CD14-positive monocyte (primary cell): ENCODE results near the gene PDE4D. TPM values are rescaled to one million over a fixed set of nuclear protein-coding genes. Genes with fewer than 3 reads are reported as not detected.

Experiments
- DNase-seq, 3 donors: peaks; one replicate each; pipeline ENCODE4 v3.0.0-alpha.2; 2011 to 2022
- H2AFZ ChIP-seq: 2 replicates; pipeline ENCODE4 v1.6.0; 2012; ENCODE audit warnings: mild to moderate bottlenecking, low read depth, low read length, inconsistent platforms; ENCODE audit not compliant: insufficient read depth, poor library complexity, severe bottlenecking
- H3K27ac ChIP-seq, 2 donors: 1 replicate in 1 of 2; 2 replicates in 1 of 2; pipeline ENCODE4 v1.5.1; 2012 to 2013; ENCODE audit warnings: low read length in 2 of 2, control low read depth in 1 of 2, inconsistent platforms in 1 of 2, low read depth in 1 of 2, mild to moderate bottlenecking in 1 of 2
- H3K27me3 ChIP-seq, 2 donors: one replicate each; pipeline versions ENCODE4 v1.6.0 to v1.6.1; 2011 to 2013; ENCODE audit warnings: low read length in 2 of 2; ENCODE audit not compliant: control insufficient read depth in 2 of 2, insufficient read depth in 2 of 2
- H3K36me3 ChIP-seq, 2 donors: replicated peaks in 1 of 2; 1 replicate in 1 of 2; 2 replicates in 1 of 2; pipeline versions ENCODE4 v1.5.1 to v1.6.1; 2012 to 2013; ENCODE audit warnings: low read length in 2 of 2, control low read depth in 1 of 2, inconsistent platforms in 1 of 2, mild to moderate bottlenecking in 1 of 2; ENCODE audit not compliant: insufficient read depth in 2 of 2, control insufficient read depth in 1 of 2
- H3K4me1 ChIP-seq, 2 donors: 1 replicate in 1 of 2; 2 replicates in 1 of 2; pipeline versions ENCODE4 v1.5.1 to v1.6.1; 2012 to 2013; ENCODE audit warnings: low read length in 2 of 2, control low read depth in 1 of 2, inconsistent platforms in 1 of 2, mild to moderate bottlenecking in 1 of 2, moderate library complexity in 1 of 2; ENCODE audit not compliant: insufficient read depth in 2 of 2, control insufficient read depth in 1 of 2
- H3K4me2 ChIP-seq: replicated peaks from 2 replicates; pipeline ENCODE3; 2012; ENCODE audit warnings: low read length, moderate library complexity, mild to moderate bottlenecking; ENCODE audit not compliant: poor library complexity, severe bottlenecking; ENCODE audit errors: extremely low read depth
- H3K4me3 ChIP-seq, 3 experiments: fragments of 200-600 bp in 1 of 3; sonication (generic) in 1 of 3; replicated peaks in 1 of 3; 1 replicate in 2 of 3; 2 replicates in 1 of 3; pipeline ENCODE4 v1.5.1; 2011 to 2013; ENCODE audit warnings: low read length in 3 of 3, mild to moderate bottlenecking in 3 of 3, control low read depth in 2 of 3, low read depth in 2 of 3, inconsistent platforms in 1 of 3, moderate library complexity in 1 of 3
- H3K79me2 ChIP-seq: 2 replicates; pipeline ENCODE4 v1.6.0; 2012; ENCODE audit warnings: mild to moderate bottlenecking, control low read depth, inconsistent platforms, low read length, moderate library complexity; ENCODE audit not compliant: insufficient read depth
- H3K9ac ChIP-seq: 2 replicates; pipeline ENCODE4 v1.6.0; 2017; ENCODE audit warnings: low read length, mild to moderate bottlenecking; ENCODE audit not compliant: insufficient read depth, poor library complexity, severe bottlenecking
- H3K9me3 ChIP-seq, 2 donors: replicated peaks in 1 of 2; 1 replicate in 1 of 2; 2 replicates in 1 of 2; pipeline versions ENCODE4 v1.5.1 to v1.6.1; 2012 to 2013; ENCODE audit warnings: low read length in 2 of 2, control low read depth in 1 of 2; ENCODE audit not compliant: control insufficient read depth in 1 of 2, insufficient read depth in 1 of 2
- H4K20me1 ChIP-seq: 2 replicates; pipeline ENCODE4 v1.6.0; 2012; ENCODE audit warnings: mild to moderate bottlenecking, low read length, control low read depth, moderate library complexity; ENCODE audit not compliant: insufficient read depth
- H3K27ac Mint-ChIP-seq, 7 donors: one replicate each; pipeline ENCODE4 v1.8.0; 2020; ENCODE audit warnings: mild to moderate bottlenecking in 7 of 7, mixed read lengths in 7 of 7, moderate library complexity in 6 of 7, inconsistent platforms in 2 of 7
- H3K27me3 Mint-ChIP-seq, 3 donors: one replicate each; pipeline ENCODE4 v1.8.0; 2021 to 2022; ENCODE audit warnings: low read depth in 3 of 3, mild to moderate bottlenecking in 3 of 3, mixed read lengths in 3 of 3, moderate library complexity in 3 of 3, inconsistent platforms in 1 of 3
- H3K36me3 Mint-ChIP-seq, 2 donors: one replicate each; pipeline ENCODE4 v1.8.0; 2020; ENCODE audit warnings: mixed read lengths in 2 of 2, inconsistent platforms in 1 of 2, mild to moderate bottlenecking in 1 of 2
- H3K4me1 Mint-ChIP-seq: one replicate; pipeline ENCODE4 v1.8.0; 2020; ENCODE audit warnings: mild to moderate bottlenecking, mixed read lengths
- H3K4me3 Mint-ChIP-seq, 2 donors: one replicate each; pipeline ENCODE4 v1.8.0; 2020; ENCODE audit warnings: mild to moderate bottlenecking in 2 of 2, mixed read lengths in 2 of 2, moderate library complexity in 1 of 2
- H3K9me3 Mint-ChIP-seq, 7 donors: one replicate each; pipeline ENCODE4 v1.8.0; 2020 to 2022; ENCODE audit warnings: mixed read lengths in 7 of 7, mild to moderate bottlenecking in 6 of 7, moderate library complexity in 6 of 7, inconsistent platforms in 2 of 7
- CTCF ChIP-seq: fragments of 200-600 bp; IDR thresholded peaks from one replicate; pipeline ENCODE4 v1.8.0; 2022; ENCODE audit warnings: antibody characterized with exemption, mild to moderate bottlenecking
- WGBS: methylation state at CpG from one replicate; pipeline ENCODE4 v1.1.5; 2013; ENCODE audit warnings: missing lambda C conversion rate; ENCODE audit not compliant: insufficient coverage; 5-methylcytosine and 5-hydroxymethylcytosine counted together
- intact Hi-C, 2 donors: fragments of 100-400 bp; cut with micrococcal nuclease; formaldehyde crosslinking; loops; one replicate each; pipeline versions ENCODE4 v1.15.0 to v1.15.1; 2023
- polyA plus RNA-seq, 3 donors: library from polyadenylated mRNA; depleted of rRNA in 1 of 3; unstranded in 2 of 3; stranded (reverse) in 1 of 3; fragments of 300-500 nt in 2 of 3; fragments of >200 nt in 1 of 3; fragmentation: Illumina TruSeq in 2 of 3; gene quantifications; 1 replicate in 2 of 3; 2 replicates in 1 of 3; pipeline ENCODE4 v1.2.3, GENCODE V29; 2012 to 2021

PDE4D gene
- polyA plus RNA-seq, 3 donors, result 1.9 to 3.4 (median 2.8) TPM

DNA sequence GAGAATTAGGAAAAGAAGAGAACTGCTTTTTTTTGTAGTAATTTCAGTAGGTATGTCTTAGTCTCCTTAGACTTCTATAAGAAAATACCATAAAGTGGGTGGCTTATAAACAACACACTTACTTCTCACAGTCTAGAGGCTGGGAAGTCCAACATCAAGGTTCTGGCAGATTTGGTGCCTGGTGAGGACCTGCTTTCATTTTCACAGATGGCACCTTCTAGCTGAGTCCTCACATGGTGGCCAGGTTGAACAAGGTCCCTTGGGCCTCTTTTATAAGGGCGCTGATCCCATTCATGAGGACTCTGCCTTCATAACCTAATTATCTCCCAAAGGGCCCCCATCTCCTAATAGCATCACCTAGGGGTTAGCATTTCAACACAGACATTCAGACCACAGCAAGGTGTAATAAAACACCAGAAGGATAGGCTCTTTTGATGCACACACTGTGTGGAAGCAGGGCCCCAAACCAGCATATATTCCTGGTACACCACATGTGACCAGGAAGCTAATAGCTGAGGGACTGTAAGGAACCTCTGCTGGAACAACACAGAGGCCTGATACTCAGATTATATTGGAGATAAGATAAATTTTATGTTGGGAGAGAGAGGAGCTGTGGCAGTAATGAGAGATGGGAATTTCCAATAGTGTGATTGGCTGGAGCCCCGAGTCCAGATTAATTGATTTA lies 925.8 kb downstream of the PDE4D start:
- no peaks in the 10 kb centered on the region for H3K9me3 Mint-ChIP-seq
- Histone ChIP-seq H2AFZ (no peak overlapping the region), H3K9ac (no peak overlapping the region), H3K79me2 (no peaks in the 10 kb centered on the region), H3K4me2 (no peak overlapping the region), H3K9me3 (no peaks in the 10 kb centered on the region), H3K4me1 (no peaks in the 10 kb centered on the region), H3K4me3 (no peak overlapping the region), H3K27me3 (no peaks in the 10 kb centered on the region), H4K20me1 (no peaks in the 10 kb centered on the region), H3K36me3 (peaks cover 0 to under 1% of the 10 kb centered on the region in 2 donors), H3K27ac (no peak overlapping the region)
- no peak overlapping the region for H3K27ac Mint-ChIP-seq
- TF ChIP-seq CTCF, result no peak
- no peaks in the 10 kb centered on the region for H3K36me3 Mint-ChIP-seq
- H3K27me3 Mint-ChIP-seq, result peaks cover 0 to 2% (median 0%) of the 10 kb centered on the region in 3 donors
- no peak for DNase-seq
- 100% methylated on average over 1 of the region's 2 CpGs for WGBS
- H3K4me3 Mint-ChIP-seq, result no peak overlapping the region
- H3K4me1 Mint-ChIP-seq, result no peaks in the 10 kb centered on the region
- intact Hi-C loops, result no loop called here

GRCh38 chr5:58965677-58966414 lies 927.7 kb downstream of the PDE4D start:
- Mint-ChIP-seq H3K27me3 (peaks cover 0 to 2% (median 0%) of the 10 kb centered on the region in 3 donors), H3K9me3 (no peaks in the 10 kb centered on the region), H3K36me3 (no peaks in the 10 kb centered on the region), H3K4me3 (no peak overlapping the region), H3K4me1 (no peaks in the 10 kb centered on the region), H3K27ac (no peak overlapping the region)
- no peaks in the 10 kb centered on the region for H3K79me2 ChIP-seq
- intact Hi-C loops, result no loop called here
- no peak overlapping the region for H3K4me2 ChIP-seq
- no peak overlapping the region for H3K4me3 ChIP-seq
- no peak for TF ChIP-seq CTCF
- WGBS, result 100% methylated on average over 4 of the region's 9 CpGs
- no peak for DNase-seq
- H3K9ac ChIP-seq, result no peak overlapping the region
- H3K4me1 ChIP-seq, result no peaks in the 10 kb centered on the region
- no peaks in the 10 kb centered on the region for H3K36me3 ChIP-seq
- H3K27me3 ChIP-seq, result no peaks in the 10 kb centered on the region
- H3K9me3 ChIP-seq, result no peaks in the 10 kb centered on the region
- H2AFZ ChIP-seq, result no peak overlapping the region
- no peaks in the 10 kb centered on the region for H4K20me1 ChIP-seq
- H3K27ac ChIP-seq, result no peak overlapping the region
